Lower leg skin (tissue), 3 donors: ENCODE results near the gene MRPL51.

Experiments used
- POLR2A ChIP-seq, 2 donors: fragments of 450-650 bp; IDR thresholded peaks; one replicate each; pipeline ENCODE4 v1.6.1; 2016 to 2017; ENCODE audit warnings: antibody characterized with exemption in 2 of 2, mild to moderate bottlenecking in 1 of 2, moderate library complexity in 1 of 2
- TF ChIP-seq, protein P1 (sequence below), 3 donors: fragments of 450-650 bp; IDR thresholded peaks; one replicate each; pipeline ENCODE4 v1.5.1; 2016; ENCODE audit warnings: antibody characterized with exemption in 3 of 3, mild to moderate bottlenecking in 3 of 3, moderate library complexity in 2 of 3

DNA sequence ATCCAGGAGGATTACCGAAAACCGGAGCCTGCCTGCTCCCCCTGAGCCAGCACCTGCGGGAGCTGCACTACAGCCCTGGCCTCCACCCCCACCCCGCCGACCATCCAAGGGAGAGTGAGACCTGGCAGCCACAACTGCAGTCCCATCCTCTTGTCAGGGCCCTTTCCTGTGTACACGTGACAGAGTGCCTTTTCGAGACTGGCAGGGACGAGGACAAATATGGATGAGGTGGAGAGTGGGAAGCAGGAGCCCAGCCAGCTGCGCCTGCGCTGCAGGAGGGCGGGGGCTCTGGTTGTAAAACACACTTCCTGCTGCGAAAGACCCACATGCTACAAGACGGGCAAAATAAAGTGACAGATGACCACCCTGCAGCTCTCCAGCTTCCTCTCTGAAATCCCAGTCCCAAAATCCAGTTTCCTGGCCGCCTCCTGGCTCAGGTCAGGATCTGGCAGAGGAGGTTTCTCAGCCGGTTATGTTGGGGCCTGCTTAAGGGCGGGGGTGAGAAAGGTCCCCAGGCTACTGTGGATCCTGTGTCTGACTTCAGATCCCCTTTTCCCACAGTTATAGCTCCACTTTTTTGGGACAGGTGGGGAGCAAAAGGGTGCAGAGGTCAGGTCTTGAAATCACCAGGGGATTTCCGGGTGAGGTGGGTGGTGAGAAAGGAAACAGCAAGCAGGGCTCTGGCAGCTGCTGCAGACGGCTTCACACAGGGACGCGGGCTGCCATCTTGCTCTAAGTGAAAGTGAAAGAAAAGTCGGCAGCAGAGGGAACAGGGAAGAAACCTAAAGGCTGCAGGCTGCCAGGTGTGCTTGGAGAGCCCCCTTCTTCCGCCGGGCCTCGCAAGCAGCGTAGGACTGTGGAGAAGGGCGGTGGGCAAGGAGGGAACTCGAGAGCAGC lies 41.5 kb downstream of the MRPL51 start, which contains the start of gene TAPBPL:
- TF ChIP-seq, protein P1, sequence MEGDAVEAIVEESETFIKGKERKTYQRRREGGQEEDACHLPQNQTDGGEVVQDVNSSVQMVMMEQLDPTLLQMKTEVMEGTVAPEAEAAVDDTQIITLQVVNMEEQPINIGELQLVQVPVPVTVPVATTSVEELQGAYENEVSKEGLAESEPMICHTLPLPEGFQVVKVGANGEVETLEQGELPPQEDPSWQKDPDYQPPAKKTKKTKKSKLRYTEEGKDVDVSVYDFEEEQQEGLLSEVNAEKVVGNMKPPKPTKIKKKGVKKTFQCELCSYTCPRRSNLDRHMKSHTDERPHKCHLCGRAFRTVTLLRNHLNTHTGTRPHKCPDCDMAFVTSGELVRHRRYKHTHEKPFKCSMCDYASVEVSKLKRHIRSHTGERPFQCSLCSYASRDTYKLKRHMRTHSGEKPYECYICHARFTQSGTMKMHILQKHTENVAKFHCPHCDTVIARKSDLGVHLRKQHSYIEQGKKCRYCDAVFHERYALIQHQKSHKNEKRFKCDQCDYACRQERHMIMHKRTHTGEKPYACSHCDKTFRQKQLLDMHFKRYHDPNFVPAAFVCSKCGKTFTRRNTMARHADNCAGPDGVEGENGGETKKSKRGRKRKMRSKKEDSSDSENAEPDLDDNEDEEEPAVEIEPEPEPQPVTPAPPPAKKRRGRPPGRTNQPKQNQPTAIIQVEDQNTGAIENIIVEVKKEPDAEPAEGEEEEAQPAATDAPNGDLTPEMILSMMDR (IDR thresholded peaks at IDR 0.05), result no peak
- no peak for TF ChIP-seq POLR2A (IDR thresholded peaks at IDR 0.05)
